TTC549 (cell line): ENCODE measurements around the gene SLC25A10.
"Not testable (repeated sequence)": the region's sequence is repeated elsewhere in the genome, so short reads cannot be mapped to it uniquely, and the experiment has no call there.

Experiments
- FAIRE-seq: peaks from 2 replicates; lab custom pipeline; 2012; peaks lifted over from hg19 to GRCh38; lab: Jason Lieb, UNC

The SLC25A10 gene

GRCh38 chr17:81722184-81723120 is 10.4 kb downstream of the SLC25A10 start:
- no peak for FAIRE-seq

DNA sequence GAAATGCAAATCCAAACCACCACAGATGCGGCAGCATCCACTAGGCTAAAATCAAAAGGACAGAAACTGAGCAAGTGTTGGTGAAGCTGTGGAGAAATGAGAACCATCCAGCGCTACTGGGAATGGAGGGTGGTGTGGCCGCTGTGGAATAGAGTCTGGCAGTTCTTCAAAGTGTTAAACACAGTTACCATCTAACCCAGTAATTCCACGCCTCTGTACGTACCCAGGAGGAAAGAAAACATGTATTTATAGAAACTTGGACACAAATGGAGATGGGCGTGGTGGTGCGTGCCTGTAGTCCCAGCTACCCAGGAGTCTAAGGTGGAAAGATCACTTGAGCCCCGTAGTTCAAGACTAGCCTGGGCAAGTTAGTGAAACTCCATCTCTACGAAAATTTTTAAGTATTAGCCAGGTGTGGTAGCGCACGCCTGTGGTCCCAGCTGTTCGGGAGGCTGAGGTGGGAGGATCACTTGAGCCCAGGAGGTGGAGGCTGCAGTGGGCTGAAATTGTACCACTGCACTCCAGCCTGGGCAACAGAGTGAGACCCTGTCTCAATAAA is 11.6 kb downstream of the SLC25A10 start:
- no peak for FAIRE-seq

DNA sequence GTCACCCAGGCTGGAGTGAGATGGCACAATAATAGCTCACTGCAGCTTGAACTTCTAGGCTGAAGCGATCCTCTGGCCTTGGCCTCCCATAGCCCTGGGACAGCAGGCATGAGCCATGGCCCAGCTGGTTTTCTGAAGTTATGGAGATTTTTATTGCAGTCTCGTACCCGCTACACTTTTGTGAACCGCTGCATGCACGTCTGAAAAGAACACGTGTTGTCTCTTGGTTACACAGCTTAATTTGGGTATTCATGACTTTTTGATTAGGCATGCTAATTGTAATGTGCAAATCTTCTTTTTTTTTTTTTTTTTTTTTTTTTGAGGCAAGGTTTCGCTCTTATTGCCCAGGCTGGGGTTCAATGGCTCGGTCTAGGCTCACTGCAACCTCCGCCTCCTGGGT is 13.4 kb downstream of the SLC25A10 start:
- FAIRE-seq: no peak

DNA sequence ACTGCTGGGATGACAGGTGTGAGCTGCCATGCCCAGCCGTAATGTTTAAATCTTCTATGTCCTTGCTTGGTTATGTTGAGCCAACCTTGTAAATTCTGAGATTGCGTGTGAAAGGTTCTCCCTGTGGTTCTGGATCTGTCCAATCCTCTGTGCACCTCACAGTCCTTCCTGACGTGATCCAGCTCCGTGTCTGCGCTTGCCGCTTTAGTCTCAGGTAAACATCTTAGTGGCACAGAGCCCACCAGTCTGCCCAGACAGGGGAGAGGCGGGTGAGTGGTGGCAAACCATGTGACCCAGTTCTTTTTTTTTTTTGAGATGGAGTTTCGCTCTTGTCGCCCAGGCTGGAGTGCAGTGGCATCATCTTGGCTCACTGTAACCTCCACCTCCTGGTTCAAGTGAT is 13.9 kb downstream of the SLC25A10 start:
- FAIRE-seq: no peak

GRCh38 chr17:81727324-81728031 is 15.4 kb downstream of the SLC25A10 start:
- FAIRE-seq: no peak

DNA sequence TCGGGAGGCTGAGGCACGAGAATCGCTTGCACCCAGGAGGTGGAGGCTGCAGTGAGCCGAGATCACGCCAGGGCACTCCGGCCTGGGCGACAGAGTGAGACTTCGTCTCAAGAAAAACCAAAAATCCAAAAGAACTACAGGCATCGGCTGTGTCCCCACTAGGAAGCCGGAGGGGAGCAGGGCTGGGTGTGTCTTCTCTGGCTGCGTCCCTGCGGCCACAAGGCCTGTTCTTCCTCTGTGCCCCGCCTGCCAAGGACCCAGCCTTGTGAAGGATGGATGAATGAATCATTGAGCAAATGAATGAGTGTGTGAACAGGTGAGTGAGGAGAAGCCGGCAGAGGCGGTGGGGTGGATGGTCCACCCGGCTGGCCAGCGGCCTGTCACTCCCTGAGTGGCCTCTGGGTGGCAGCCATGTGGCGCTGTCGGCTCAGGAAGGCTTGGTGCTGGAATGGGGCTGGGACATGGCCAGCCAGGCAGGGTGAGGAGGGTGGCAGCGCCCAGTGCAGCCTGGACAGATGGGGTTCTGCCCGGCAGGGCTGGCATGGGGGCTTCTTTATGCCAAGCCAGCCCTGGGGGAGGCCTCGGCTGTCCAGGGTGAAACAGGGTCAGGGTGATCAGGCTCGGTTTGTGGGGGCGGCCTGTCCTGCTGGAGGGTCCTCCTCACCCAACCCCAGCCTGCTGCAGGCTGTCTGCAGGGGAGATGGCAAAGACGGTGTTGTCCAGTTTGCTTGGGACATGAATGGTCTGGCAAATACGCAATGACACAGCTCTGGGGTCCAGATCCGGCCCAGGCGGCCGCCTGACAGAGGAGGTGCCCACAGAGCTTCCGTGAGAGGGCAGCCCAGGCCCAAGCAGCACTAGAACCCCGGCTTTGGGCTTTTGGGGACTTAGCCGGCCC is 21.7 kb downstream of the SLC25A10 start:
- no peak for FAIRE-seq

DNA sequence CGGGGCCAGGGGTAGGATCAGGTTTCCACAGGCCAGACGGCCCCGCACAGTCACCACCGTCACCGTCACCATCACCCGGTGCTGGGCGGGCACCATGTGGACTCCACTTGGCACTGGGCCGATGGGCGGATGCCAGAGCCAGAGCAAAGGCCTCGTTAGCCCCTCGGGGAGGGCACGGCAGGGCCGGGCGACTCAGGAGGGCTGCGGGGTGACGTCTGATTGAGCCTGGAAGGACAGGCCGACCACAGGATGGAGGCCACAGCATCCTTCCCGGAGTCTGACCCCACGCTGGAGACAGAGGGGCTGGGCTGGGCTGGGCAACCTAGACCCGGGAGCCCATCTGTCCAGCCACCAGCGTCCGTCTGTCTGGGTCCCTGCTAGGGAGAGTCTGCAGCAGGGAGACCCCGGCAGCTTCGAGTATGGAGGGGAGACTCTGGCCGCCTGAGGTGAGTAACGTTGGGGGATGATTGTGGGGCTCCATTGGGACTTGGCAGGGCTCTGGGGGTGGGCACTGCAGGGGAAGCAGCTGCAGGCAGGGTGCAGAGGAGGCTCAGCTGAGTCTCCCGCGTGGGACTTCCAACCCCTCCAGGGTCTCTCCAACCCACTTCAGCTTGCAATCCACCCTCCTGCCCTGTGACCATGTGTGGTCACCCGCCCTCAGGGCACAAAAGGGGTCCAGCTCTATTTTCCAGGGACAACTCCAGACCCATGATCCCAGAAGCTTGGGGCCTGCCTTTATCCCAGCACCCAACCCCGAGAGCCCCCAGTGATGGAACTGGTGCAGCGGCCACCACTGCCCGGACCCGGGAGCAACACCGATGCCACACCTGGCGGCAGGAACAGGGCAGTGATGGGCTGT is 22.6 kb downstream of the SLC25A10 start:
- no peak for FAIRE-seq

DNA sequence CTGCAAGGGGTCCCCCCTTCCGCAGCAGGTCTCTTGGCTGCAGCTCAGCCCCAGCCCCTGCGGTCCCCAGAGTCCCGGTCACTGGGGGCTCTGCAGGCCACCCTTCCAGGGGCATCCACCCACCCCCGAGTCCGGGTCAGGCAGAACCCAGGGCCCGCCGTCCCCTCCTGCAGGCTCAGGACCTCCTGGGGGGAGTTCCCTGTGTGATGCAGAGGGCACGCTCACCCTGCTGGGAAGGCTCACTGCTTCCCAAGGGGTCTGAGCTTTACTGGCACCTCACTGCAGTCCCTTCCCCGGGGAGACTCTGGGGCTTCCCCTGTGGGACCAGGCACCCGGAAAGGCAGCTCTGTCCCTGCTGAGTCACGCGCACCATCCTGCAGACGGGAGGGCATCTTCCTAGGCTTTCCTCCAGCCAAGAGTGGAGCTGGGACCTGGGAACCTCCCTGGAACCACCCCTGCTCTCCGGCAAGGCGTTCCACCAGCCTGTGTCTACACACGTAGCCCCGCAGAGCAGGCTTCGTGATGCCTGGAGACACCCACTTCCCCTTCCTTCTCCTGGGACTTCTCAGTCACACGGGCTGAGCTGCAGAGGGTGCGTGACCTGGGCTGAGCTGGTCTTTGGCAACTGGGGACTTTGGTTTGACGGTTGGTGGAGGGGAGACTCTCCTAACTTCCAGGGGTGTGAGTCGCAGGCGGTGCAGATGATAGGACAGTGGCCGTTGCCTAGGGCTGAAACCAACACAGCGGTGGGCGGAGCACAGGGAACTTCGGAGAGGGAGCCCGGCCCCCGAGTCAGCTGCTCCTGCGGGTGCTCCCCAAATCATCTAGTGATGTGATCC is 23.4 kb downstream of the SLC25A10 start:
- FAIRE-seq: no peak

DNA sequence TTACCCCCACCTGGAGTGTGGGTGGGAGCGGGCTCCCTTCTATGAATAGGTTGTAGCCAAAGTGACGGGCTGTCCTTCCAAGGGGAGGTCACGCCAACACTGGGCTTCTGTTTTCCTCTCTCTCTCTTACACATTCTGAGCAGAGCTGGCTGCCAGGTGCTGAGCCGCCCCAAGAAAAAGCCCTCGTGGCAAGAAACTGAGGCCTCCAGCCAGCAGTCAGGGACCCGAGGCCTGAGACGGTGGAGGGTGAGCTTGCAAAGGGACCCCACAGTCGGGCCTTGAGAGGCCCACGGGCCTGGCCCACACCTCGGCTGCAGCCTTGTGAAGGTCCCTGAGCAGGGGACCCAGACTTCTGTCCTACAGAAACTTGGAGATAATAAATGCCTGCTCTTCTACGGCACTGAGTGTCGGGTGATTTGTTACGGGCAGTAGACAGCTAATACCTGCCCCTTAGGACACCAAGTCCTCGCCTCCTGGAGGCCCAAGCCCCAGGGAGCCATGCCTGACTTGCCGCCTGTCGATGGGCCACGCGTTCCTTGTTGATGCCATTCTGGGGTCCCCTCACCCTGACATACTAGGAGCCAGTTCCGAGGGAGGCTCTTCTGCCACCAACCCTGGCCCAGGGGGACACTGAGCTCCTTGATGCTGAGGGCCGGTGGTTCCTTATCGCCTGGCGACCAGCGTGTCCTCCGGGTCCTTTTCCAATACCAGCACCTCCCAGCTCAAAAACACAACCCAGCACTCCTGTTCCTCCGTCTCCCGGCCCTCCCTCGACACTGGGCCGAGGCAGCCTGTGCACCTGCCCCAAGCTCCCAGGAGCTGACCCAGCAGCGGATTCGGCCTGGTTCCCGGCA is 26.1 kb downstream of the SLC25A10 start:
- FAIRE-seq: no peak

GRCh38 chr17:81738801-81739393 is 26.8 kb downstream of the SLC25A10 start:
- no peak for FAIRE-seq

- not testable (repeated sequence) for FAIRE-seq
Measured at GRCh38 chr17:81739593-81739992, 27.5 kb downstream of the SLC25A10 start.

GRCh38 chr17:81740395-81740961 is 28.4 kb downstream of the SLC25A10 start:
- FAIRE-seq: no peak

GRCh38 chr17:81741049-81741593 is 29.0 kb downstream of the SLC25A10 start:
- no peak for FAIRE-seq

DNA sequence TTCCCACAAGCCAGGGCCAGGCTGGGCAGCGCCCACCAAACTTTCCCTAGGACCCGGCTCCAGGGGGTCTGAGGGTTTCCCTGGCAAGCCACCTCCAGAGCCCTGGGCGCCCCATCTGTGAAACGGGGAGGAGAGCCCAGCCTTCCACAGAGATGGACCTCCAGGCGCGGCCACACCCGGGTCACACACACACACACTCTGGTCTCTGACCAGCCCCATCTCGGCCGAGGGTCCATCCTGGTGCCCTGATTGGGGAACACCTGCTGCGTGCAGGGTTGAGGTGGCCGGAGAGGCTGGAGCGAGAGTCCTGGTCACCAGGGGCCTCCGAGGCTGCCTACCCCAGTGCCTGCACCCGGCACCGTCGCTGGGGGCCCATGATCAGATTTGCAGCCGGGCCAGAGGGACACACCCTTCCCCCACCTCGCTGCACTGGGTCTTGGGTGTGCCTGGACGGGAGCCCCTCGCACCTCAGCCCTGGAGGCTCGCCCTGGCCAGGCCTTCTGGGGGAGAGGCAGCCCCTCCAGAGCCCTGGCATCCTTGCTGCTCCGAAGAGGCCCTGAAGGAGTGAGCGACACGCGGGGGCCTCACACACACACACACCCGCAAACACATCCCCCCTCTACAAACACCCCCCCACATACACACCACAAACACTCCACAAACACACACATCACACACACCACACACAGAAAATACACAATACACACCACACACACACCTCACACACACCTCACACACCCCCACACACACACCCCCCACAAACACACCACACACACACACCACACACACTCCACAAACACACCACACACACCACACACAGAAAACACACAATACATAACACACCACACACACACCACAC is 29.7 kb downstream of the SLC25A10 start:
- FAIRE-seq: no peak
